ENCODE measurements around the gene PCCB.
"Not testable (repeated sequence)": the region's sequence is repeated elsewhere in the genome, so short reads cannot be mapped to it uniquely, and the experiment has no call there.

PCCB gene

GRCh38 chr3:136267235-136267634, 17.1 kb downstream of the PCCB start:
- no peak for TF ChIP-seq CSRNP3 (CRISPR knock-in tag; IDR thresholded peaks at IDR 0.05)
- TF ChIP-seq ZFP30 (CRISPR knock-in tag; IDR thresholded peaks at IDR 0.05): no peak
- no peak for TF ChIP-seq CREB5 (CRISPR knock-in tag; IDR thresholded peaks at IDR 0.05; ENCODE audit: low read depth)
- TF ChIP-seq POU6F1 (CRISPR knock-in tag; IDR thresholded peaks at IDR 0.05; ENCODE audit: borderline replicate concordance, low read depth): no peak
- TF ChIP-seq TSHZ2 (CRISPR knock-in tag; IDR thresholded peaks at IDR 0.05): no peak
- TF ChIP-seq ZFP3 (CRISPR knock-in tag; IDR thresholded peaks at IDR 0.05): no peak
- TF ChIP-seq ZNF8 (CRISPR knock-in tag; IDR thresholded peaks at IDR 0.05): no peak
- TF ChIP-seq GLIS3 (CRISPR knock-in tag; IDR thresholded peaks at IDR 0.05): no peak
- ATAC-seq: no peak

- ATAC-seq: no peak
- TF ChIP-seq CSDC2 (CRISPR knock-in tag; IDR thresholded peaks at IDR 0.05): no peak
- TF ChIP-seq ZFP30 (CRISPR knock-in tag; IDR thresholded peaks at IDR 0.05): no peak
- TF ChIP-seq CREB5 (CRISPR knock-in tag; IDR thresholded peaks at IDR 0.05; ENCODE audit: low read depth): no peak
- TF ChIP-seq ESRRG (CRISPR knock-in tag; IDR thresholded peaks at IDR 0.05): no peak
- TF ChIP-seq ZC3H10 (CRISPR knock-in tag; IDR thresholded peaks at IDR 0.05): no peak
- no peak for TF ChIP-seq RARB (CRISPR knock-in tag; IDR thresholded peaks at IDR 0.05)
- no peak for TF ChIP-seq GLIS3 (CRISPR knock-in tag; IDR thresholded peaks at IDR 0.05)
- no peak for TF ChIP-seq ZNF70 (CRISPR knock-in tag; IDR thresholded peaks at IDR 0.05)
- TF ChIP-seq TCF4 (CRISPR knock-in tag; IDR thresholded peaks at IDR 0.05; ENCODE audit: borderline replicate concordance): no peak
- TF ChIP-seq PATZ1 (CRISPR knock-in tag; IDR thresholded peaks at IDR 0.05; ENCODE audit: borderline replicate concordance): no peak
- TF ChIP-seq OSR1 (CRISPR knock-in tag; IDR thresholded peaks at IDR 0.05): no peak
- TF ChIP-seq ZNF8 (CRISPR knock-in tag; IDR thresholded peaks at IDR 0.05): no peak
- no peak for TF ChIP-seq ZNF565 (CRISPR knock-in tag; conservative IDR thresholded peaks at IDR 0.05; ENCODE audit: low read depth)
- no peak for TF ChIP-seq PPARA (CRISPR knock-in tag; IDR thresholded peaks at IDR 0.05; ENCODE audit: borderline replicate concordance)
- TF ChIP-seq POU6F1 (CRISPR knock-in tag; IDR thresholded peaks at IDR 0.05; ENCODE audit: borderline replicate concordance, low read depth): no peak
- TF ChIP-seq BACH2 (CRISPR knock-in tag; IDR thresholded peaks at IDR 0.05; ENCODE audit: borderline replicate concordance): no peak
- TF ChIP-seq CSRNP3 (CRISPR knock-in tag; IDR thresholded peaks at IDR 0.05): no peak
- no peak for TF ChIP-seq ZFP3 (CRISPR knock-in tag; IDR thresholded peaks at IDR 0.05)
- no peak for TF ChIP-seq ISL1 (CRISPR knock-in tag; IDR thresholded peaks at IDR 0.05)
- TF ChIP-seq TSHZ2 (CRISPR knock-in tag; IDR thresholded peaks at IDR 0.05): no peak
These were observed 20.0 kb downstream of the PCCB start for GRCh38 chr3:136270179-136270578.

GRCh38 chr3:136271626-136272025, 21.5 kb downstream of the PCCB start:
- ATAC-seq: not testable (repeated sequence)
